ENCODE results near the gene BRINP1.

GRCh38 chr9:119137479-119137878, 231.8 kb downstream of the BRINP1 start:
- no peak for TF ChIP-seq CTCF (IDR thresholded peaks at IDR 0.05)
- TF ChIP-seq REST (IDR thresholded peaks at IDR 0.05; ENCODE audit: insufficient read depth in 1 of 2, low read depth in 2 of 2, low read length in 1 of 2) = no peak
- no peak for TF ChIP-seq POLR2AphosphoS5 (IDR thresholded peaks at IDR 0.05; ENCODE audit: low read depth, low read length)

Measured in Panc1 (cell line).